ENCODE measurements around the gene IQCM. TPM values are rescaled to one million over a fixed set of nuclear protein-coding genes. Genes with fewer than 3 reads are reported as not detected.

The IQCM gene
- total RNA-seq, 6 experiments from 2014 or later = not detected

GRCh38 chr4:149715822-149716585 is 99.6 kb downstream of the IQCM start:
- ATAC-seq = no peak
- no peak for TF ChIP-seq POLR2A (IDR thresholded peaks at IDR 0.05)
- intact Hi-C loops (cut with DNase I) = no loop called here
- Histone ChIP-seq H3K27ac (no peak overlapping the region), H3K27me3 (no peaks in the 10 kb centered on the region), H3K4me1 (no peaks in the 10 kb centered on the region), H3K9me3 (no peaks in the 10 kb centered on the region), H3K4me3 (no peak overlapping the region), H3K36me3 (no peaks in the 10 kb centered on the region)
- 40% methylated on average over 1 of the region's 14 CpGs for WGBS (ENCODE audit: insufficient coverage, low coverage, low lambda C conversion rate, missing lambda C conversion rate)
- DNase-seq = peak in 1 of 3 donors; percentile 45

GRCh38 chr4:149713031-149713430 is 102.6 kb downstream of the IQCM start:
- intact Hi-C loops (cut with DNase I) = no loop called here
- TF ChIP-seq, protein P1, sequence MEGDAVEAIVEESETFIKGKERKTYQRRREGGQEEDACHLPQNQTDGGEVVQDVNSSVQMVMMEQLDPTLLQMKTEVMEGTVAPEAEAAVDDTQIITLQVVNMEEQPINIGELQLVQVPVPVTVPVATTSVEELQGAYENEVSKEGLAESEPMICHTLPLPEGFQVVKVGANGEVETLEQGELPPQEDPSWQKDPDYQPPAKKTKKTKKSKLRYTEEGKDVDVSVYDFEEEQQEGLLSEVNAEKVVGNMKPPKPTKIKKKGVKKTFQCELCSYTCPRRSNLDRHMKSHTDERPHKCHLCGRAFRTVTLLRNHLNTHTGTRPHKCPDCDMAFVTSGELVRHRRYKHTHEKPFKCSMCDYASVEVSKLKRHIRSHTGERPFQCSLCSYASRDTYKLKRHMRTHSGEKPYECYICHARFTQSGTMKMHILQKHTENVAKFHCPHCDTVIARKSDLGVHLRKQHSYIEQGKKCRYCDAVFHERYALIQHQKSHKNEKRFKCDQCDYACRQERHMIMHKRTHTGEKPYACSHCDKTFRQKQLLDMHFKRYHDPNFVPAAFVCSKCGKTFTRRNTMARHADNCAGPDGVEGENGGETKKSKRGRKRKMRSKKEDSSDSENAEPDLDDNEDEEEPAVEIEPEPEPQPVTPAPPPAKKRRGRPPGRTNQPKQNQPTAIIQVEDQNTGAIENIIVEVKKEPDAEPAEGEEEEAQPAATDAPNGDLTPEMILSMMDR (IDR thresholded peaks at IDR 0.05) = no peak
- TF ChIP-seq POLR2A (IDR thresholded peaks at IDR 0.05) = no peak
- no peak for ATAC-seq

DNA sequence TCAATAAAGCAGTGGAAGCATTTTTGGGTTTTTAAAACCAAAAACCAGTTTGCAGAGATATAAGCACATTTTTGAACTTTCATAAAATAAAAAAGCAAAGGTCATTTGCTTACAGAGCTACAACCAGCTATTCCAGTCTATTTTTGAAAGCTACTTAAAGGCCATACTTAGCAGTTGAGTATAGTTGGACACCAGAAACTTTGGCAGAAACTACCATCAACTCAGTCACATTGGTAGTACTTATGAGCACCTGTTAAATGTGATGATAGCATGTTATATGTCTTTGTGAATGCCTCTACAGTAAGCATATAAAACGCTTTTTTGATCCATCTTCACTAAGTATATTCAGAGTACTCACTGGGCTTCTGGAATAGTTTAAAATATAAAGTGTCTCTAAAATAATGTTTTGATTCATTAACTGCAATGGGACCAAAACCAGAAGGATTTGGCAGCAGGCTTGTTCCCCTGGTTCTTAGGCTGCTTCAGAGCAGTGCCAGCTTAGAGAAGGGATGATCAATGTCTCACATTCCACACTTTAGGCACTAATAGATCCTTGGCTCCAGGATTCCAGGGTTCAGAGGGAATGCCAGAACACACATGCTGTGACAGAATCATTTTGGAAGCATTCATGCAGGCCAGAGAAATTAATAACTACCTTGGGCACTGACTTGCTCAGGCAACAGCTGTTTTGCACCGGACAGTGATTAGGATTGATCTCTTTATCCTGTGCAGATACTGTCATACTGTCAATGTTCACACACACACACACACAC is 103.9 kb downstream of the IQCM start:
- H3K4me3 ChIP-seq = no peak overlapping the region
- WGBS (ENCODE audit: insufficient coverage, low coverage, low lambda C conversion rate, missing lambda C conversion rate) = 63% methylated on average over 1 of the region's 2 CpGs

More at GRCh38 chr4:149713031-149713430, 102.6 kb downstream of the IQCM start:
- Histone ChIP-seq H3K4me3 (no peak overlapping the region), H3K4me1 (no peaks in the 10 kb centered on the region), H3K36me3 (no peaks in the 10 kb centered on the region), H3K9me3 (no peaks in the 10 kb centered on the region), H3K27me3 (no peaks in the 10 kb centered on the region), H3K27ac (no peak overlapping the region)
- WGBS (ENCODE audit: insufficient coverage, low coverage, low lambda C conversion rate, missing lambda C conversion rate) = 22% methylated on average over 3 of the region's 3 CpGs
- DNase-seq = no peak

DNA sequence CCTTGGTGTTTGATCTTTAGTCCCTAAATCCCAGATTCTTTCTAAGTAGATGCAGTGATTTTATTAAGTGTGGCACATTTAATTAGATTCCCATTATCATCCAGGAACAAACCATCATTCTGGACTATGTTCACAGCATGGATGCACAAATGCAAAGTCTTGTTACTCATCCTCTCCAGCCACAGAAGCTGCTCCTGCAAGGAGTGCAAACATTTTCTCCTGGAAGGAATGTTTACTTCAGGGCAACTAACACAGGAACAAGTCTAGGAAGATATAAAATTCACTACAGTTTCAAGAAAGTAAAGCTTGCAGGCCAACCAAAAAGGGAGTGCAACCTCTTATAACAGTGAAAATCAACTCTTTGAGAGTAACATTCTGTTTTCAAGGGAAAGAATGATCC is 106.0 kb downstream of the IQCM start:
- no peak overlapping the region for H3K4me3 ChIP-seq
- no peaks in the 10 kb centered on the region for H3K4me1 ChIP-seq
- no peak for TF ChIP-seq POLR2A (IDR thresholded peaks at IDR 0.05)
- TF ChIP-seq, protein P1 (IDR thresholded peaks at IDR 0.05) = no peak
- H3K9me3 ChIP-seq = no peaks in the 10 kb centered on the region
- H3K36me3 ChIP-seq = no peaks in the 10 kb centered on the region
- intact Hi-C loops (cut with DNase I) = no loop called here
- DNase-seq = no peak
- ATAC-seq = no peak
- H3K27me3 ChIP-seq = no peaks in the 10 kb centered on the region
- no peak overlapping the region for H3K27ac ChIP-seq

More for the DNA sequence above, 103.9 kb downstream of the IQCM start:
- no peaks in the 10 kb centered on the region for H3K27me3 ChIP-seq
- no peaks in the 10 kb centered on the region for H3K36me3 ChIP-seq
- TF ChIP-seq POLR2A (IDR thresholded peaks at IDR 0.05) = no peak
- TF ChIP-seq, protein P1 (IDR thresholded peaks at IDR 0.05) = no peak
- H3K9me3 ChIP-seq = no peaks in the 10 kb centered on the region
- ATAC-seq (no peak), DNase-seq (no peak)
- H3K27ac ChIP-seq = no peak overlapping the region
- H3K4me1 ChIP-seq = no peaks in the 10 kb centered on the region
- intact Hi-C loops (cut with DNase I) = no loop called here

DNA sequence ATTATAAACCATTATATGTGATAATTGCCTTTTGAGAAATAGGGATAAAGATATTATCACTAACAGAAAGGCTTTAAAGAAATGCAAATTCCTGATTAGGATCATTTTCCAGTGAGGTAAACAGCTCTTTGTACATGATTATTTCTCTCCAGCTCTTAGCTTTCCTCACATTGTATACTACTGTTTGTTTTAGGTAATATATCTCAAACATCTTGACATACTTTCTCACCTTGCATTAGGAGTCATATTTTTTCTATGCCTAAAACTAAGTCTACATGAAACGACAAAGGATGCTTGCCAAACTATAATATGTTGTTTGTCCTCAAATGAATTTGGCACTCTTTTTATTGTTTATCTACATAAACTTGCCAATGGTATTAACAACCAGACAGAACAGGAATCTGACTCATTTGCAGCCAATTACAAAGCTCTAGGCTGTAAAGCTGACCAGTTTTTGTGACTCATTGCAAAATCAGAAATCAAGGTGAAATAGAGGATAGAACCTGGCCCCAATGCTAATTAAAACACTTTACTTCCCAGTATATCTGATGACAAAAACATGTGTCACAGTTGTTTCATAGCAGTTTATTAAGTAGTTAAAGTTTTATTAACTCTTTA is 107.0 kb downstream of the IQCM start:
- intact Hi-C loops (cut with DNase I) = no loop called here
- Histone ChIP-seq H3K4me1 (no peaks in the 10 kb centered on the region), H3K4me3 (no peak overlapping the region), H3K27ac (no peak overlapping the region), H3K9me3 (no peaks in the 10 kb centered on the region), H3K27me3 (no peaks in the 10 kb centered on the region), H3K36me3 (no peaks in the 10 kb centered on the region)
- no peak for TF ChIP-seq POLR2A (IDR thresholded peaks at IDR 0.05)
- TF ChIP-seq, protein P1 (IDR thresholded peaks at IDR 0.05) = no peak
- ATAC-seq (no peak), DNase-seq (no peak)
- 59% methylated on average over 1 of the region's 1 CpG for WGBS (ENCODE audit: insufficient coverage, low coverage, low lambda C conversion rate, missing lambda C conversion rate)
